Right lobe of liver (tissue), 4 donors: Measurements from ENCODE around the gene GIMD1.

Source experiments
- POLR2A ChIP-seq: fragments of 450-650 bp; IDR thresholded peaks from one replicate; pipeline ENCODE4 v1.6.1; 2017; ENCODE audit warnings: antibody characterized with exemption, mild to moderate bottlenecking
- TF ChIP-seq, protein P1 (sequence below), 4 donors: fragments of 200-600 bp in 3 of 4; fragments of 450-650 bp in 1 of 4; IDR thresholded peaks; one replicate each; pipeline versions ENCODE4 v1.5.1 to v1.8.0; 2016 to 2022; ENCODE audit warnings: antibody characterized with exemption in 4 of 4, mild to moderate bottlenecking in 2 of 4
- donor health status: DM: no; HTN: no; CAD: no.
- donor health status: DM: no; HTN: no; CAD: no.
- donor health status: DM: no; HTN: yes; CAD: no.

DNA sequence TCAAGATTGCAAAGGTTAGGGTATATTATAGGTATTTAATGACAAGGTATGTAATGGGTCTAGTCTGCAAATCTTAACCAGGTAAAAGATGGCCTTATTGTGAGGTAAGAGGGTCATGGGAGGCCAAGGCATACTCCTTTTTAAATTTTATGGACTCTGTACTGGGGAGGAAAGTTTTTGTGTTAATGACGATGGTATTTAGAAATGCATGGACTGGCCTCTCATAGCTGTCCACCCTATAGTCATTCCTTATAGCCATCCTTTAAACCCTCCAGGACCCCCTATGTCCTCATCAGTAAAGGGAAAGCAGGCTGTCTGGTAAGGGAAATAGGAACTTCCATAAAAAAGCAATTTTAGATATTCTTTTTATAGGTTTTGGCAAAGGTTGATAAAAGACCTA is 50.8 kb downstream of the GIMD1 start:
- TF ChIP-seq, protein P1, sequence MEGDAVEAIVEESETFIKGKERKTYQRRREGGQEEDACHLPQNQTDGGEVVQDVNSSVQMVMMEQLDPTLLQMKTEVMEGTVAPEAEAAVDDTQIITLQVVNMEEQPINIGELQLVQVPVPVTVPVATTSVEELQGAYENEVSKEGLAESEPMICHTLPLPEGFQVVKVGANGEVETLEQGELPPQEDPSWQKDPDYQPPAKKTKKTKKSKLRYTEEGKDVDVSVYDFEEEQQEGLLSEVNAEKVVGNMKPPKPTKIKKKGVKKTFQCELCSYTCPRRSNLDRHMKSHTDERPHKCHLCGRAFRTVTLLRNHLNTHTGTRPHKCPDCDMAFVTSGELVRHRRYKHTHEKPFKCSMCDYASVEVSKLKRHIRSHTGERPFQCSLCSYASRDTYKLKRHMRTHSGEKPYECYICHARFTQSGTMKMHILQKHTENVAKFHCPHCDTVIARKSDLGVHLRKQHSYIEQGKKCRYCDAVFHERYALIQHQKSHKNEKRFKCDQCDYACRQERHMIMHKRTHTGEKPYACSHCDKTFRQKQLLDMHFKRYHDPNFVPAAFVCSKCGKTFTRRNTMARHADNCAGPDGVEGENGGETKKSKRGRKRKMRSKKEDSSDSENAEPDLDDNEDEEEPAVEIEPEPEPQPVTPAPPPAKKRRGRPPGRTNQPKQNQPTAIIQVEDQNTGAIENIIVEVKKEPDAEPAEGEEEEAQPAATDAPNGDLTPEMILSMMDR (IDR thresholded peaks at IDR 0.05): no peak
- TF ChIP-seq POLR2A: no peak
